ENCODE results near the gene SHISAL1.

DNA sequence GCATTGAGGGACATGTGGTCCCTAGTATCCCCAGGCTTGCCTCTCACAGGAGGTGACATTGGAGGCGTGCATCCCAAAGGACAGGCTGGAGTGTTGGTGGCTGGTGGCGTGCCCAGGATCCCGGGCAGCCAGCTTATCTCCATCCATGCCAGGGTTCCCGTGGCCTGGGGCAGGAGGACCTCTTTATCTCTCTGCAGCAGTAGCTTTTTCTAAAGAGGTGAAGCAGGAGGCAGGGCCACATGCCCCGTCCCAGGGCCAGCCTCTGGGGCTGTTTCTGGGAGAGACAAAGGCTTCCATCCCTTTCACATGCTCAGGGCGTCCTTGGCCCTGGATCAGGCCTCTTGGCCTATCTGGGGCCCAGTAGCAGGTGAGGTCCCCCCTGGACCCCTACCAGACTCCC lies 112.3 kb downstream of the SHISAL1 start:
- TF ChIP-seq FOXM1 (IDR thresholded peaks at IDR 0.05; ENCODE audit: low read depth, low read length) (no peak), STAT3 (IDR thresholded peaks at IDR 0.05; ENCODE audit: low read depth, low read length) (no peak), NFYB (IDR thresholded peaks at IDR 0.05; ENCODE audit: insufficient read depth, low read depth, low read length) (no peak), STAT1 (conservative IDR thresholded peaks at IDR 0.05) (no peak), EZH2 (IDR thresholded peaks at IDR 0.05; ENCODE audit: borderline replicate concordance, control insufficient read depth, low read depth, low read length) (no peak), EGR1 (IDR thresholded peaks at IDR 0.05; ENCODE audit: borderline replicate concordance in 1 of 2, low read depth in 2 of 2, low read length in 2 of 2) (no peak), POLR2A (IDR thresholded peaks at IDR 0.05; ENCODE audit: low read depth, low read length) (no peak), MXI1 (IDR thresholded peaks at IDR 0.05; ENCODE audit: low read depth, low read length) (no peak), ETV6 (conservative IDR thresholded peaks at IDR 0.05 in 1 of 2, IDR thresholded peaks at IDR 0.05 in 1 of 2; ENCODE audit: borderline replicate concordance in 1 of 2, low read depth in 1 of 2) (no peak), RAD21 (IDR thresholded peaks at IDR 0.05; ENCODE audit: insufficient read depth, low read depth, low read length) (no peak)
- TF ChIP-seq, protein P1, sequence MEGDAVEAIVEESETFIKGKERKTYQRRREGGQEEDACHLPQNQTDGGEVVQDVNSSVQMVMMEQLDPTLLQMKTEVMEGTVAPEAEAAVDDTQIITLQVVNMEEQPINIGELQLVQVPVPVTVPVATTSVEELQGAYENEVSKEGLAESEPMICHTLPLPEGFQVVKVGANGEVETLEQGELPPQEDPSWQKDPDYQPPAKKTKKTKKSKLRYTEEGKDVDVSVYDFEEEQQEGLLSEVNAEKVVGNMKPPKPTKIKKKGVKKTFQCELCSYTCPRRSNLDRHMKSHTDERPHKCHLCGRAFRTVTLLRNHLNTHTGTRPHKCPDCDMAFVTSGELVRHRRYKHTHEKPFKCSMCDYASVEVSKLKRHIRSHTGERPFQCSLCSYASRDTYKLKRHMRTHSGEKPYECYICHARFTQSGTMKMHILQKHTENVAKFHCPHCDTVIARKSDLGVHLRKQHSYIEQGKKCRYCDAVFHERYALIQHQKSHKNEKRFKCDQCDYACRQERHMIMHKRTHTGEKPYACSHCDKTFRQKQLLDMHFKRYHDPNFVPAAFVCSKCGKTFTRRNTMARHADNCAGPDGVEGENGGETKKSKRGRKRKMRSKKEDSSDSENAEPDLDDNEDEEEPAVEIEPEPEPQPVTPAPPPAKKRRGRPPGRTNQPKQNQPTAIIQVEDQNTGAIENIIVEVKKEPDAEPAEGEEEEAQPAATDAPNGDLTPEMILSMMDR (IDR thresholded peaks at IDR 0.05 in 2 of 3, conservative IDR thresholded peaks at IDR 0.05 in 1 of 3; ENCODE audit: control insufficient read depth in 2 of 3, extremely low read depth in 1 of 3, insufficient read depth in 1 of 3, low read depth in 3 of 3, low read length in 3 of 3), result no peak
- TF ChIP-seq, protein P2, sequence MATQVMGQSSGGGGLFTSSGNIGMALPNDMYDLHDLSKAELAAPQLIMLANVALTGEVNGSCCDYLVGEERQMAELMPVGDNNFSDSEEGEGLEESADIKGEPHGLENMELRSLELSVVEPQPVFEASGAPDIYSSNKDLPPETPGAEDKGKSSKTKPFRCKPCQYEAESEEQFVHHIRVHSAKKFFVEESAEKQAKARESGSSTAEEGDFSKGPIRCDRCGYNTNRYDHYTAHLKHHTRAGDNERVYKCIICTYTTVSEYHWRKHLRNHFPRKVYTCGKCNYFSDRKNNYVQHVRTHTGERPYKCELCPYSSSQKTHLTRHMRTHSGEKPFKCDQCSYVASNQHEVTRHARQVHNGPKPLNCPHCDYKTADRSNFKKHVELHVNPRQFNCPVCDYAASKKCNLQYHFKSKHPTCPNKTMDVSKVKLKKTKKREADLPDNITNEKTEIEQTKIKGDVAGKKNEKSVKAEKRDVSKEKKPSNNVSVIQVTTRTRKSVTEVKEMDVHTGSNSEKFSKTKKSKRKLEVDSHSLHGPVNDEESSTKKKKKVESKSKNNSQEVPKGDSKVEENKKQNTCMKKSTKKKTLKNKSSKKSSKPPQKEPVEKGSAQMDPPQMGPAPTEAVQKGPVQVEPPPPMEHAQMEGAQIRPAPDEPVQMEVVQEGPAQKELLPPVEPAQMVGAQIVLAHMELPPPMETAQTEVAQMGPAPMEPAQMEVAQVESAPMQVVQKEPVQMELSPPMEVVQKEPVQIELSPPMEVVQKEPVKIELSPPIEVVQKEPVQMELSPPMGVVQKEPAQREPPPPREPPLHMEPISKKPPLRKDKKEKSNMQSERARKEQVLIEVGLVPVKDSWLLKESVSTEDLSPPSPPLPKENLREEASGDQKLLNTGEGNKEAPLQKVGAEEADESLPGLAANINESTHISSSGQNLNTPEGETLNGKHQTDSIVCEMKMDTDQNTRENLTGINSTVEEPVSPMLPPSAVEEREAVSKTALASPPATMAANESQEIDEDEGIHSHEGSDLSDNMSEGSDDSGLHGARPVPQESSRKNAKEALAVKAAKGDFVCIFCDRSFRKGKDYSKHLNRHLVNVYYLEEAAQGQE (IDR thresholded peaks at IDR 0.05; ENCODE audit: low read depth, low read length), result no peak
- TF ChIP-seq, protein P3, sequence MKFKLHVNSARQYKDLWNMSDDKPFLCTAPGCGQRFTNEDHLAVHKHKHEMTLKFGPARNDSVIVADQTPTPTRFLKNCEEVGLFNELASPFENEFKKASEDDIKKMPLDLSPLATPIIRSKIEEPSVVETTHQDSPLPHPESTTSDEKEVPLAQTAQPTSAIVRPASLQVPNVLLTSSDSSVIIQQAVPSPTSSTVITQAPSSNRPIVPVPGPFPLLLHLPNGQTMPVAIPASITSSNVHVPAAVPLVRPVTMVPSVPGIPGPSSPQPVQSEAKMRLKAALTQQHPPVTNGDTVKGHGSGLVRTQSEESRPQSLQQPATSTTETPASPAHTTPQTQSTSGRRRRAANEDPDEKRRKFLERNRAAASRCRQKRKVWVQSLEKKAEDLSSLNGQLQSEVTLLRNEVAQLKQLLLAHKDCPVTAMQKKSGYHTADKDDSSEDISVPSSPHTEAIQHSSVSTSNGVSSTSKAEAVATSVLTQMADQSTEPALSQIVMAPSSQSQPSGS (IDR thresholded peaks at IDR 0.05; ENCODE audit: low read length), result no peak

Measured in GM12878 (cell line).